ENCODE results near the gene HNRNPM. TPM values are rescaled to one million over a fixed set of nuclear protein-coding genes. Genes with fewer than 3 reads are reported as not detected.

Gene HNRNPM
- total RNA-seq, 2 experiments from 2014 or later: 269 to 272 TPM

DNA sequence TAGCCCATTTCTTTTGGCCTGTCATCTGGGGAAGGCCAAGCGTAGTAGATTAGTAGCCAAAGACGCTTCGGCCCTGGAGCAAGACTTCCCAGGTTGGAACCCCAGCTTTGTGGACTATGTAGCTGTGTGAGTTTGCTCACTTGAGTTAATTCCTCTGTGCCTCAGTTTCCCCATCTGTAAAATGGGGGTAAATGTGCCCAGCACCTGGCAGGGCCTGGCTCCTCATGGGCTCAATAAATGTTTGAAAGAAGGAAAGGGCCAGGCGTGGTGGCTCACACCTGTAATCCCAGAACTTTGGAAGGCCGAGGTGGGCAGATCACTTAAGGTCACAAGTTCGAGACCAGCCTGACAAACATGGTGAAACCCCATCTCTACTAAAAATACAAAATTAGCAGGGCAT lies 14.9 kb upstream of the HNRNPM start:
- Mint-ChIP-seq H3K36me3 (ENCODE audit: low read depth) (peaks cover 18% of the 10 kb centered on the region), H3K9me3 (no peaks in the 10 kb centered on the region), H3K27me3 (no peaks in the 10 kb centered on the region), H3K27ac (no peak overlapping the region), H3K4me3 (no peak overlapping the region), H3K4me1 (ENCODE audit: low read depth) (no peaks in the 10 kb centered on the region)
- DNase-seq: no peak
- peaks cover 12% of the 10 kb centered on the region for H3K36me3 ChIP-seq (ENCODE audit: insufficient read depth, low read length)
- no peak overlapping the region for H3K27ac ChIP-seq (ENCODE audit: low read depth in 1 of 2, low read length in 2 of 2)
- ChIA-PET POLR2A (no interaction called here), CTCF (no interaction called here)
- ATAC-seq (ENCODE audit: poor library complexity): no peak
- TF ChIP-seq, protein P1, sequence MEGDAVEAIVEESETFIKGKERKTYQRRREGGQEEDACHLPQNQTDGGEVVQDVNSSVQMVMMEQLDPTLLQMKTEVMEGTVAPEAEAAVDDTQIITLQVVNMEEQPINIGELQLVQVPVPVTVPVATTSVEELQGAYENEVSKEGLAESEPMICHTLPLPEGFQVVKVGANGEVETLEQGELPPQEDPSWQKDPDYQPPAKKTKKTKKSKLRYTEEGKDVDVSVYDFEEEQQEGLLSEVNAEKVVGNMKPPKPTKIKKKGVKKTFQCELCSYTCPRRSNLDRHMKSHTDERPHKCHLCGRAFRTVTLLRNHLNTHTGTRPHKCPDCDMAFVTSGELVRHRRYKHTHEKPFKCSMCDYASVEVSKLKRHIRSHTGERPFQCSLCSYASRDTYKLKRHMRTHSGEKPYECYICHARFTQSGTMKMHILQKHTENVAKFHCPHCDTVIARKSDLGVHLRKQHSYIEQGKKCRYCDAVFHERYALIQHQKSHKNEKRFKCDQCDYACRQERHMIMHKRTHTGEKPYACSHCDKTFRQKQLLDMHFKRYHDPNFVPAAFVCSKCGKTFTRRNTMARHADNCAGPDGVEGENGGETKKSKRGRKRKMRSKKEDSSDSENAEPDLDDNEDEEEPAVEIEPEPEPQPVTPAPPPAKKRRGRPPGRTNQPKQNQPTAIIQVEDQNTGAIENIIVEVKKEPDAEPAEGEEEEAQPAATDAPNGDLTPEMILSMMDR (IDR thresholded peaks at IDR 0.05): no peak
- intact Hi-C loops (cut with DNase I, micrococcal nuclease): no loop called here
- H3K27me3 ChIP-seq (ENCODE audit: control insufficient read depth in 1 of 2, insufficient read depth in 2 of 2, low read length in 2 of 2): no peaks in the 10 kb centered on the region
- H3K4me1 ChIP-seq (ENCODE audit: insufficient read depth, low read length): no peaks in the 10 kb centered on the region
- no peaks in the 10 kb centered on the region for H3K9me3 ChIP-seq (ENCODE audit: control insufficient read depth in 1 of 2, insufficient read depth in 1 of 2, low read length in 2 of 2)
- no peak overlapping the region for H3K4me3 ChIP-seq (ENCODE audit: low read length)

DNA sequence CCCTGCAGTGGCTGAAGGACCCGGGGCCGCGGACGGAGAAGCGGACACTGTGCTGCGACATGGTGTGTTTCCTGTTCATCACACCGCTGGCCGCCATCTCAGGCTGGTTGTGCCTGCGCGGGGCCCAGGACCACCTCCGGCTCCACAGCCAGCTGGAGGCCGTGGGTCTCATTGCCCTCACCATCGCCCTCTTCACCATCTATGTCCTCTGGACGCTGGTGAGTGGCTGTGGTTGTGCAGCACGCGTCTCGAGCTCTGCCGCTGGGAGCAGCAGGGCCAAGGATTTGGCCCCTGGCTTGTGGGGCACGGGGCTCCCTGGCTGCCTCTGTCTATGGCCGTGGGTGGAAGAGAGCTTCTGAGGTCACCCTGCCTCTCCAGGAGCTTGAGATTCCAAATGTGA lies 14.1 kb upstream of the HNRNPM start:
- no peak overlapping the region for H3K4me3 ChIP-seq (ENCODE audit: low read length)
- peaks cover 3% of the 10 kb centered on the region for H3K4me1 Mint-ChIP-seq (ENCODE audit: low read depth)
- peaks cover 12% of the 10 kb centered on the region for H3K36me3 ChIP-seq (ENCODE audit: insufficient read depth, low read length)
- TF ChIP-seq, protein P1 (IDR thresholded peaks at IDR 0.05): no peak
- intact Hi-C loops (cut with DNase I, micrococcal nuclease): no loop called here
- no peaks in the 10 kb centered on the region for H3K9me3 Mint-ChIP-seq
- no peak overlapping the region for H3K27ac ChIP-seq (ENCODE audit: low read depth in 1 of 2, low read length in 2 of 2)
- no peaks in the 10 kb centered on the region for H3K27me3 Mint-ChIP-seq
- no peaks in the 10 kb centered on the region for H3K27me3 ChIP-seq (ENCODE audit: control insufficient read depth in 1 of 2, insufficient read depth in 2 of 2, low read length in 2 of 2)
- ATAC-seq (ENCODE audit: poor library complexity) (no peak), DNase-seq (no peak)
- no peak overlapping the region for H3K4me3 Mint-ChIP-seq
- ChIA-PET CTCF (interaction anchor here (0.6 kb wide), 1 partner anchor 18 kb away, joined by 3 read pairs; no protein-coding TSS in a partner anchor), POLR2A (no interaction called here)
- H3K27ac Mint-ChIP-seq: no peak overlapping the region
- H3K9me3 ChIP-seq (ENCODE audit: control insufficient read depth in 1 of 2, insufficient read depth in 1 of 2, low read length in 2 of 2): no peaks in the 10 kb centered on the region
- H3K36me3 Mint-ChIP-seq (ENCODE audit: low read depth): peaks cover 23% of the 10 kb centered on the region
- no peaks in the 10 kb centered on the region for H3K4me1 ChIP-seq (ENCODE audit: insufficient read depth, low read length)

DNA sequence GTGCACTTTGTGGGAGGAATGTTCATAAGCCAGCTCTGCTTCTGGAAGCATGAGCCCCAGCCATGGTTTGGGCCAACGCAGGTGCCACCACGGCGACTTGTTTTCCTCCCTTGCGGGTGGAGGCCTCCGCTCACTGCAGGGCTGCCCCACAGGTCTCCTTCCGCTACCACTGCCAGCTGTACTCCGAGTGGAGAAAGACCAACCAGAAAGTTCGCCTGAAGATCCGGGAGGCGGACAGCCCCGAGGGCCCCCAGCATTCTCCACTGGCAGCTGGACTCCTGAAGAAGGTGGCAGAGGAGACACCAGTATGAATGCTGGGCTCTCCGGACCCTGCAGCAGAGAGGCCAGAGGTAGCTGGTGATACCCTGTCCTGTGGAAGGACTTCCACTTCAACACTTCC lies 6.5 kb upstream of the HNRNPM start:
- Mint-ChIP-seq H3K27me3 (no peaks in the 10 kb centered on the region), H3K36me3 (ENCODE audit: low read depth) (peaks cover 13% of the 10 kb centered on the region), H3K27ac (no peak overlapping the region), H3K4me1 (ENCODE audit: low read depth) (peaks cover 7% of the 10 kb centered on the region), H3K4me3 (no peak overlapping the region), H3K9me3 (no peaks in the 10 kb centered on the region)
- ChIA-PET CTCF (no interaction called here), POLR2A (no interaction called here)
- TF ChIP-seq, protein P1 (IDR thresholded peaks at IDR 0.05): no peak
- Histone ChIP-seq H3K27ac (ENCODE audit: low read depth in 1 of 2, low read length in 2 of 2) (no peak overlapping the region), H3K27me3 (ENCODE audit: control insufficient read depth in 1 of 2, insufficient read depth in 2 of 2, low read length in 2 of 2) (no peaks in the 10 kb centered on the region), H3K4me3 (ENCODE audit: low read length) (no peak overlapping the region), H3K4me1 (ENCODE audit: insufficient read depth, low read length) (no peaks in the 10 kb centered on the region), H3K36me3 (ENCODE audit: insufficient read depth, low read length) (peaks cover 9% of the 10 kb centered on the region), H3K9me3 (ENCODE audit: control insufficient read depth in 1 of 2, insufficient read depth in 1 of 2, low read length in 2 of 2) (no peaks in the 10 kb centered on the region)
- intact Hi-C loops (cut with DNase I, micrococcal nuclease): no loop called here
- ATAC-seq (ENCODE audit: poor library complexity) (no peak), DNase-seq (no peak)

Measured in CD4-positive, alpha-beta T cell (primary cell).